ENCODE data around the gene SFXN3.
A peak's percentile ranks its signal among the peaks of the same experiment; 100 is the strongest.

Gene SFXN3

GRCh38 chr10:101047961-101048892, 17.2 kb downstream of the SFXN3 start:
- TF ChIP-seq, protein P1, sequence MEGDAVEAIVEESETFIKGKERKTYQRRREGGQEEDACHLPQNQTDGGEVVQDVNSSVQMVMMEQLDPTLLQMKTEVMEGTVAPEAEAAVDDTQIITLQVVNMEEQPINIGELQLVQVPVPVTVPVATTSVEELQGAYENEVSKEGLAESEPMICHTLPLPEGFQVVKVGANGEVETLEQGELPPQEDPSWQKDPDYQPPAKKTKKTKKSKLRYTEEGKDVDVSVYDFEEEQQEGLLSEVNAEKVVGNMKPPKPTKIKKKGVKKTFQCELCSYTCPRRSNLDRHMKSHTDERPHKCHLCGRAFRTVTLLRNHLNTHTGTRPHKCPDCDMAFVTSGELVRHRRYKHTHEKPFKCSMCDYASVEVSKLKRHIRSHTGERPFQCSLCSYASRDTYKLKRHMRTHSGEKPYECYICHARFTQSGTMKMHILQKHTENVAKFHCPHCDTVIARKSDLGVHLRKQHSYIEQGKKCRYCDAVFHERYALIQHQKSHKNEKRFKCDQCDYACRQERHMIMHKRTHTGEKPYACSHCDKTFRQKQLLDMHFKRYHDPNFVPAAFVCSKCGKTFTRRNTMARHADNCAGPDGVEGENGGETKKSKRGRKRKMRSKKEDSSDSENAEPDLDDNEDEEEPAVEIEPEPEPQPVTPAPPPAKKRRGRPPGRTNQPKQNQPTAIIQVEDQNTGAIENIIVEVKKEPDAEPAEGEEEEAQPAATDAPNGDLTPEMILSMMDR (IDR thresholded peaks at IDR 0.05; ENCODE audit: low read depth, low read length, missing control alignments) = no peak
- H3K4me3 ChIP-seq (replicated peaks; ENCODE audit: low read depth, low read length) = no peak overlapping the region
- DNase-seq (ENCODE audit: extremely low read depth, low read depth) = no peak

- H3K4me3 ChIP-seq (replicated peaks; ENCODE audit: low read depth, low read length) = no peak overlapping the region
- DNase-seq (ENCODE audit: extremely low read depth, low read depth) = no peak
- TF ChIP-seq, protein P1 (IDR thresholded peaks at IDR 0.05; ENCODE audit: low read depth, low read length, missing control alignments) = peak; percentile 91
Observed at GRCh38 chr10:101050208-101051069, 19.4 kb downstream of the SFXN3 start.

GRCh38 chr10:101052285-101052684, 21.3 kb downstream of the SFXN3 start:
- H3K4me3 ChIP-seq (replicated peaks; ENCODE audit: low read depth, low read length) = no peak overlapping the region
- DNase-seq (ENCODE audit: extremely low read depth, low read depth) = no peak
- TF ChIP-seq, protein P1 (IDR thresholded peaks at IDR 0.05; ENCODE audit: low read depth, low read length, missing control alignments) = no peak

DNA sequence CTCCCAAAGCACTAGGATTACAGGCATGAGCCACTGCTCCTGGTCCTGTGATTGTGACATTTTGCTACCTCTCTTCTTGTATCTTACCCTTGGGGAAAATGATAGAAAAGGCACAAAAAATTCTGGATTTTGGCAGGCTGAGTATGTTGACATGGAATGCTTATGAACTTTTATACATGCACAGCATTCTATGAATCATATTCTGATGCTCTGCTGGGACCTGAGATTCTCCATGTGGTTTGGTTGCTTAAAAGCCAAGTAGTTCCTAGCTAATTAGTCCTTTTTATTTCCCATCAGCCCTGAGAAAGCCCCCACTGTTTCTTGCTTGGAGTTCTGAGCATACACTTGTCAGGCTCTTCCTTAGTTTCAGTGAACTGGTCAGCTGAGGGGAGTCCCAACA, 22.5 kb downstream of the SFXN3 start:
- no peak overlapping the region for H3K4me3 ChIP-seq (replicated peaks; ENCODE audit: low read depth, low read length)
- DNase-seq (ENCODE audit: extremely low read depth, low read depth) = no peak
- TF ChIP-seq, protein P1 (IDR thresholded peaks at IDR 0.05; ENCODE audit: low read depth, low read length, missing control alignments) = no peak

DNA sequence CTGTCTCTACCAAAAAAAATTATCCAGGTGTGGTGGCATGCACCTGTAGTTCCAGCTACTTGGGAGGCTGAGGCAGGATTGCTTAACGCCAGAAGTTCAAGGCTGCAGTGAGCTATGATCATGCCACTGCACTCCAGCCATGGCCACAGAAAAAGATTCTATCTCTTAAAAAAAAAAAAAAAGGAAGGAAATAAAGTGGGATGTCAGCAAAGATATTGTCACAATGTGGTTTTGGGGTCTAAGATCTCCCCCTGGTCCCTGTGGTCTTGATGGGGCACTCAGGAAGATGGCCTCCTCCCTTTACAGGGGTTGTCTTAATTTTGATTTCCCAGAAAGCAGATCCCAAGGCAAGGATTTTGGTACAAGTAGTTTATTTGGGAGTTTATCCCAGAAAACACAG, 23.3 kb downstream of the SFXN3 start:
- DNase-seq (ENCODE audit: extremely low read depth, low read depth) = no peak
- H3K4me3 ChIP-seq (replicated peaks; ENCODE audit: low read depth, low read length) = no peak overlapping the region
- TF ChIP-seq, protein P1 (IDR thresholded peaks at IDR 0.05; ENCODE audit: low read depth, low read length, missing control alignments) = no peak

DNA sequence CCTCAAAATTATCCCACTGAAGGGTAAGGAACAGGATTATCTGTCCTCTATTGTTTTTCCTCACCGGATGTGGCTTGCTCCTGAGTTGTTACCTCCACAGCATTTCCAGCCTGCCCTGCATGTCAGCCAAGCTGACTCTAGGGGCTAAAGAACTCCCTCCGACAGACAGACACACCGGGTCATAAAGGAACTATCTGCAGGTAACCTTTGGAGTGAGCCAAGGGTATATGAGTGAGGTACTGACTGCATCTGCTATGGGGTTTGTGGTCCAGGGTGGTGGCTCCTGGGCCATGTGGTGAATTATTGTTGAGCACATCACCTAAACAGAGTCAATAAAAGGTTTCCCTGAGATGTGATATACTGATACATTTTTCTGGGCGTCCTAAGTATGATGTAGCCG, 23.8 kb downstream of the SFXN3 start:
- TF ChIP-seq, protein P1 (IDR thresholded peaks at IDR 0.05; ENCODE audit: low read depth, low read length, missing control alignments) = no peak
- DNase-seq (ENCODE audit: extremely low read depth, low read depth) = no peak
- no peak overlapping the region for H3K4me3 ChIP-seq (replicated peaks; ENCODE audit: low read depth, low read length)
